Heart left ventricle (tissue), 16 donors: ENCODE data around the gene EXOC7. TPM values are rescaled to one million over a fixed set of nuclear protein-coding genes. Genes with fewer than 3 reads are reported as not detected.

ENCODE experiments used
- ATAC-seq, 4 donors: fragments of 200-7000 bp; cut with Tn5 transposase; one replicate each; pipeline ENCODE4 v1.9.1; 2020 to 2022; ENCODE audit warnings: moderate library complexity in 4 of 4, mild to moderate bottlenecking in 3 of 4, moderate number of reproducible peaks in 1 of 4
- DNase-seq, 5 donors: peaks; one replicate each; pipeline ENCODE4 v3.0.0-alpha.2; 2020
- H3K27ac ChIP-seq, 12 donors: fragments of 200-600 bp; sonication (generic) in 4 of 12; one replicate each; pipeline versions ENCODE4 v1.5.0 to v1.8.0; 2016 to 2022; ENCODE audit warnings: mild to moderate bottlenecking in 2 of 12
- H3K27me3 ChIP-seq, 9 donors: fragments of 200-600 bp; sonication (generic) in 2 of 9; one replicate each; pipeline versions ENCODE4 v1.5.1 to v1.8.0; 2016 to 2022; ENCODE audit warnings: mild to moderate bottlenecking in 3 of 9
- H3K36me3 ChIP-seq, 9 donors: fragments of 200-600 bp; sonication (generic) in 2 of 9; one replicate each; pipeline versions ENCODE4 v1.5.0 to v1.8.0; 2018 to 2022; ENCODE audit warnings: mild to moderate bottlenecking in 2 of 9
- H3K4me1 ChIP-seq, 12 donors: fragments of 200-600 bp; sonication (generic) in 4 of 12; one replicate each; pipeline versions ENCODE4 v1.5.0 to v1.8.0; 2016 to 2022; ENCODE audit warnings: mild to moderate bottlenecking in 3 of 12
- H3K4me3 ChIP-seq, 12 donors: fragments of 200-600 bp; sonication (generic) in 4 of 12; one replicate each; pipeline versions ENCODE4 v1.5.0 to v1.8.0; 2017 to 2022; ENCODE audit warnings: mild to moderate bottlenecking in 9 of 12, moderate library complexity in 4 of 12
- H3K9me3 ChIP-seq, 12 donors: fragments of 200-600 bp; sonication (generic) in 4 of 12; one replicate each; pipeline versions ENCODE4 v1.5.0 to v1.8.0; 2016 to 2022; ENCODE audit warnings: mild to moderate bottlenecking in 1 of 12
- CTCF ChIP-seq, 12 donors: fragments of 200-600 bp; sonication (generic) in 4 of 12; IDR thresholded peaks; one replicate each; pipeline versions ENCODE4 v1.5.0 to v1.8.0; 2018 to 2022; ENCODE audit warnings: antibody characterized with exemption in 12 of 12, mild to moderate bottlenecking in 5 of 12
- POLR2A ChIP-seq, 2 donors: fragments of 450-650 bp; IDR thresholded peaks; one replicate each; pipeline ENCODE4 v1.6.1; 2017; ENCODE audit warnings: antibody characterized with exemption in 2 of 2, mild to moderate bottlenecking in 2 of 2, moderate library complexity in 2 of 2
- WGBS, 4 donors: extraction: QIAGEN DNeasy Blood & Tissue Kit in 2 of 4; methylation state at CpG; one replicate each; pipeline versions ENCODE4 v1.1.5 to v1.1.7; 2013 to 2018; 5-methylcytosine and 5-hydroxymethylcytosine counted together
- intact Hi-C, 10 donors: fragments of 100-400 bp; cut with DNase I; formaldehyde crosslinking; loops; one replicate each; pipeline versions ENCODE4 v1.11.1 to v1.14.2; 2022
- polyA plus RNA-seq, 2 donors: library from polyadenylated mRNA; stranded (reverse); fragments of 200-250 nt; gene quantifications; one replicate each; pipeline ENCODE4 v1.2.3, GENCODE V29; 2013
- total RNA-seq, 9 donors: library from RNA; depleted of rRNA in 2 of 9; stranded (reverse); fragments of >200 nt in 2 of 9; fragmentation: NEBNext Ultra II Directional in 3 of 9; extraction: Animal tissue kit (Norgen Biotek cat#: 25700) in 3 of 9; gene quantifications; one replicate each; pipeline versions ENCODE4 v1.1.0 to v1.2.4, GENCODE V29; 2016 to 2023
- donor health status: ischemic (EF 13 %, LVEDD 7.1; RV severe dilation, severe dysfunction).
- donor health status: healthy with polysubstance abuse.
- donor health status: DM: no; HTN: yes; CAD: no.
- donor health status: DM: no; HTN: no; CAD: no.
- donor health status: ischemic (EF 25% LVEDD 6.9; RV normal size, moderate dysfunction).
- donor health status: ischemic (EF 25% LVEDD 5.7; RV mildly dilated, moderate dysfunction).
- donor health status: healthy.
- donor health status: DM: yes; HTN: yes; CAD: no.
- donor health status: ischemic (EF 35%, LVEDD 5.7; RV mildly dilated, moderate dysfunction).
- donor health status: nonischemic (EF 11% LVEDD 7.7; RV severe dilation, severe dysfunction).
- donor health status: DM: yes; HTN: yes; CAD: no.
- donor health status: PGD.
- donor health status: ischemic (EF 29% LVEDD 5.4; RV normal size, mild dysfunction).
- donor health status: nonischemic (EF 23%, LVEDD 6.1; RV moderate dilation, normal function).

EXOC7 gene
- total and polyA plus RNA-seq, 11 donors: 39.7 to 107 (median 77.0) TPM

- DNase-seq: peak in 1 of 5 donors; percentile 70
- H3K27me3 ChIP-seq: peaks cover 2 to 27% (median 12%) of the 10 kb centered on the region in 9 donors
- peaks cover 0 to 53% (median 47%) of the 10 kb centered on the region in 9 donors for H3K36me3 ChIP-seq
- no peak for ATAC-seq
- no peak overlapping the region for H3K4me3 ChIP-seq
- intact Hi-C loops: no loop called here
- TF ChIP-seq POLR2A (IDR thresholded peaks at IDR 0.05): no peak
- no peak for TF ChIP-seq CTCF (IDR thresholded peaks at IDR 0.05)
- H3K4me1 ChIP-seq: peaks cover 0 to 15% (median 7%) of the 10 kb centered on the region in 12 donors
- H3K9me3 ChIP-seq: no peaks in the 10 kb centered on the region
- H3K27ac ChIP-seq: no peak overlapping the region
- 78 to 83% (median 83%) methylated on average over 20 of the region's 20 CpGs for WGBS, 4 donors
Measured at GRCh38 chr17:76082326-76083251, 21.0 kb downstream of the EXOC7 start.

GRCh38 chr17:76081295-76082210, 22.0 kb downstream of the EXOC7 start:
- Histone ChIP-seq H3K4me3 (no peak overlapping the region), H3K27ac (no peak overlapping the region), H3K27me3 (peaks cover 11 to 37% (median 23%) of the 10 kb centered on the region in 9 donors), H3K36me3 (peaks cover 0 to 42% (median 37%) of the 10 kb centered on the region in 9 donors), H3K9me3 (no peaks in the 10 kb centered on the region), H3K4me1 (peaks cover 0 to 23% (median 12%) of the 10 kb centered on the region in 12 donors)
- TF ChIP-seq CTCF (IDR thresholded peaks at IDR 0.05): no peak
- no peak for TF ChIP-seq POLR2A (IDR thresholded peaks at IDR 0.05)
- peak in 1 of 5 donors; percentile 36 for DNase-seq
- intact Hi-C loops: no loop called here
- WGBS, 4 donors: 62 to 77% (median 70%) methylated on average over 22 to 27 of the region's 27 CpGs
- peak in 3 of 4 donors; percentile 1 to 5 (median 3) for ATAC-seq

- 39 to 41% (median 39%) methylated on average over 4 to 6 of the region's 6 CpGs for WGBS, 4 donors
- peaks cover 0 to 35% (median 29%) of the 10 kb centered on the region in 9 donors for H3K36me3 ChIP-seq
- no peak overlapping the region for H3K27ac ChIP-seq
- H3K4me3 ChIP-seq: no peak overlapping the region
- peaks cover 0 to 30% (median 19%) of the 10 kb centered on the region in 12 donors for H3K4me1 ChIP-seq
- DNase-seq (no peak), ATAC-seq (peak in 3 of 4 donors; percentile 3 to 4 (median 4))
- TF ChIP-seq POLR2A (IDR thresholded peaks at IDR 0.05) (no peak), CTCF (IDR thresholded peaks at IDR 0.05) (no peak)
- intact Hi-C loops: no loop called here
- no peaks in the 10 kb centered on the region for H3K9me3 ChIP-seq
- H3K27me3 ChIP-seq: peaks cover 16 to 44% (median 30%) of the 10 kb centered on the region in 9 donors
Measured at GRCh38 chr17:76080768-76081287, 22.8 kb downstream of the EXOC7 start.
